ENCODE data around the gene MTG2. TPM values are rescaled to one million over a fixed set of nuclear protein-coding genes. Genes with fewer than 3 reads are reported as not detected.

MTG2 gene
- total RNA-seq, 1 experiment from 2014 or later, result 33.9 TPM

GRCh38 chr20:62232770-62233645 is 50.2 kb downstream of the MTG2 start:
- ChIA-PET POLR2A (ENCODE audit: unreplicated experiment) (no interaction called here), CTCF (no interaction called here)
- ATAC-seq (no peak), DNase-seq (no peak)
- Histone ChIP-seq H3K9me2 (replicated peaks; ENCODE audit: low read length) (no peaks in the 10 kb centered on the region), H3K9me3 (ENCODE audit: low read length) (no peaks in the 10 kb centered on the region), H3K4me3 (ENCODE audit: low read length) (no peak overlapping the region), H2AFZ (ENCODE audit: low read length) (no peak overlapping the region), H3K4me2 (ENCODE audit: low read length) (no peak overlapping the region), H3K79me2 (ENCODE audit: low read length) (no peaks in the 10 kb centered on the region), H3K9ac (ENCODE audit: low read length) (no peak overlapping the region), H3K27ac (ENCODE audit: low read length) (no peak overlapping the region), H3F3A (ENCODE audit: low read length, unreplicated experiment) (no peaks in the 10 kb centered on the region), H4K20me1 (ENCODE audit: low read length) (no peaks in the 10 kb centered on the region), H3K27me3 (ENCODE audit: low read length) (no peaks in the 10 kb centered on the region), H3K4me1 (ENCODE audit: insufficient read depth, low read length) (peaks cover 12% of the 10 kb centered on the region), H3K36me3 (ENCODE audit: low read depth, low read length) (no peaks in the 10 kb centered on the region)
- BruUV-seq (replicated peaks), result no TSS peak
- TF ChIP-seq CTCF (conservative IDR thresholded peaks at IDR 0.05; ENCODE audit: low read depth, low read length) (no peak), EZH2 (IDR thresholded peaks at IDR 0.05; ENCODE audit: low read length, unreplicated experiment) (no peak), EZH2phosphoT487 (IDR thresholded peaks at IDR 0.05; ENCODE audit: borderline replicate concordance, low read length) (no peak)
- intact Hi-C loops (cut with micrococcal nuclease), result no loop called here

- intact Hi-C loops (cut with micrococcal nuclease), result no loop called here
- peaks cover under 1% of the 10 kb centered on the region for H3K79me2 ChIP-seq (ENCODE audit: low read length)
- no peak for ATAC-seq
- H3K4me2 ChIP-seq (ENCODE audit: low read length), result no peak overlapping the region
- no peak overlapping the region for H2AFZ ChIP-seq (ENCODE audit: low read length)
- no peak for DNase-seq
- ChIA-PET CTCF (no interaction called here), POLR2A (ENCODE audit: unreplicated experiment) (no interaction called here)
- no peaks in the 10 kb centered on the region for H3F3A ChIP-seq (ENCODE audit: low read length, unreplicated experiment)
- no peaks in the 10 kb centered on the region for H4K20me1 ChIP-seq (ENCODE audit: low read length)
- no TSS peak for BruUV-seq (replicated peaks)
- no peak for TF ChIP-seq EZH2phosphoT487 (IDR thresholded peaks at IDR 0.05; ENCODE audit: borderline replicate concordance, low read length)
- TF ChIP-seq CTCF (conservative IDR thresholded peaks at IDR 0.05; ENCODE audit: low read depth, low read length), result peak; percentile 22; the same call in 1 of the 2 replicates
- TF ChIP-seq EZH2 (IDR thresholded peaks at IDR 0.05; ENCODE audit: low read length, unreplicated experiment), result no peak
- H3K9ac ChIP-seq (ENCODE audit: low read length), result no peak overlapping the region
- no peak overlapping the region for H3K4me3 ChIP-seq (ENCODE audit: low read length)
- no peaks in the 10 kb centered on the region for H3K27me3 ChIP-seq (ENCODE audit: low read length)
- no peaks in the 10 kb centered on the region for H3K9me2 ChIP-seq (replicated peaks; ENCODE audit: low read length)
- H3K9me3 ChIP-seq (ENCODE audit: low read length), result no peaks in the 10 kb centered on the region
- no peaks in the 10 kb centered on the region for H3K36me3 ChIP-seq (ENCODE audit: low read depth, low read length)
- no peak overlapping the region for H3K27ac ChIP-seq (ENCODE audit: low read length)
- H3K4me1 ChIP-seq (ENCODE audit: insufficient read depth, low read length), result peaks cover 12% of the 10 kb centered on the region
Measured at GRCh38 chr20:62233684-62234083, 50.9 kb downstream of the MTG2 start.

- CTCF ChIA-PET, result no interaction called here
- no peak overlapping the region for H3K4me2 ChIP-seq (ENCODE audit: low read length)
Measured at GRCh38 chr20:62234339-62234738, 51.5 kb downstream of the MTG2 start.

More at GRCh38 chr20:62234339-62234738, 51.5 kb downstream of the MTG2 start:
- no peaks in the 10 kb centered on the region for H4K20me1 ChIP-seq (ENCODE audit: low read length)
- POLR2A ChIA-PET (ENCODE audit: unreplicated experiment), result no interaction called here
- BruUV-seq (replicated peaks), result no TSS peak
- no peak for ATAC-seq
- H3K9me3 ChIP-seq (ENCODE audit: low read length), result no peaks in the 10 kb centered on the region
- no peaks in the 10 kb centered on the region for H3F3A ChIP-seq (ENCODE audit: low read length, unreplicated experiment)
- DNase-seq, result no peak
- TF ChIP-seq EZH2phosphoT487 (IDR thresholded peaks at IDR 0.05; ENCODE audit: borderline replicate concordance, low read length), result no peak
- no peak for TF ChIP-seq EZH2 (IDR thresholded peaks at IDR 0.05; ENCODE audit: low read length, unreplicated experiment)
- TF ChIP-seq CTCF (conservative IDR thresholded peaks at IDR 0.05; ENCODE audit: low read depth, low read length), result no peak
- H3K4me1 ChIP-seq (ENCODE audit: insufficient read depth, low read length), result peaks cover 14% of the 10 kb centered on the region
- H3K27ac ChIP-seq (ENCODE audit: low read length), result no peak overlapping the region
- H3K9ac ChIP-seq (ENCODE audit: low read length), result no peak overlapping the region
- H3K79me2 ChIP-seq (ENCODE audit: low read length), result peaks cover 7% of the 10 kb centered on the region
- H3K36me3 ChIP-seq (ENCODE audit: low read depth, low read length), result no peaks in the 10 kb centered on the region
- H3K9me2 ChIP-seq (replicated peaks; ENCODE audit: low read length), result no peaks in the 10 kb centered on the region
- H3K4me3 ChIP-seq (ENCODE audit: low read length), result no peak overlapping the region
- no peak overlapping the region for H2AFZ ChIP-seq (ENCODE audit: low read length)
- no peaks in the 10 kb centered on the region for H3K27me3 ChIP-seq (ENCODE audit: low read length)
- intact Hi-C loops (cut with micrococcal nuclease), result no loop called here

All from PC-3 (cell line).